ENCODE data around the gene ILF3.
"Not testable (repeated sequence)": the region's sequence is repeated elsewhere in the genome, so short reads cannot be mapped to it uniquely, and the experiment has no call there.

The ILF3 gene

GRCh38 chr19:10642473-10643171 lies 11.5 kb upstream of the ILF3 start:
- in situ Hi-C loops (cut with HindIII; ENCODE audit: low sequenced_read_pairs): no loop called here

GRCh38 chr19:10643172-10643967 lies 10.8 kb upstream of the ILF3 start:
- in situ Hi-C loops (cut with HindIII; ENCODE audit: low sequenced_read_pairs): no loop called here

GRCh38 chr19:10643968-10644259 lies 10.2 kb upstream of the ILF3 start:
- in situ Hi-C loops (cut with HindIII; ENCODE audit: low sequenced_read_pairs): no loop called here

- in situ Hi-C loops (cut with HindIII; ENCODE audit: low sequenced_read_pairs): loop anchor here (5.0 kb wide), 2 partner anchors 67 to 132 kb away; no protein-coding TSS in a partner anchor
Observed at GRCh38 chr19:10644260-10645007, 9.7 kb upstream of the ILF3 start.

- in situ Hi-C loops (cut with HindIII; ENCODE audit: low sequenced_read_pairs): loop anchor here (5.0 kb wide), 2 partner anchors 69 to 134 kb away; no protein-coding TSS in a partner anchor
Observed at GRCh38 chr19:10646456-10647159, 7.5 kb upstream of the ILF3 start.

- in situ Hi-C loops (cut with HindIII; ENCODE audit: low sequenced_read_pairs): loop anchor here (5.0 kb wide), 2 partner anchors 71 to 136 kb away; no protein-coding TSS in a partner anchor
Observed at GRCh38 chr19:10648360-10648759, 5.8 kb upstream of the ILF3 start.

- in situ Hi-C loops (cut with HindIII; ENCODE audit: low sequenced_read_pairs): no loop called here
Observed at GRCh38 chr19:10651851-10652250, 2.3 kb upstream of the ILF3 start.

GRCh38 chr19:10653482-10653731 lies 739 bp upstream of the ILF3 start:
- in situ Hi-C loops (cut with HindIII; ENCODE audit: low sequenced_read_pairs): no loop called here

- in situ Hi-C loops (cut with HindIII; ENCODE audit: low sequenced_read_pairs): no loop called here
Observed at GRCh38 chr19:10654610-10655456, 687 bp downstream of the ILF3 start.

- in situ Hi-C loops (cut with HindIII; ENCODE audit: low sequenced_read_pairs): no loop called here
Observed at GRCh38 chr19:10655457-10656312, 1.5 kb downstream of the ILF3 start.

GRCh38 chr19:10660346-10660745 lies 6.2 kb downstream of the ILF3 start:
- in situ Hi-C loops (cut with HindIII; ENCODE audit: low sequenced_read_pairs): no loop called here

GRCh38 chr19:10661946-10662345 lies 7.8 kb downstream of the ILF3 start:
- in situ Hi-C loops (cut with HindIII; ENCODE audit: low sequenced_read_pairs): no loop called here

- in situ Hi-C loops (cut with HindIII; ENCODE audit: low sequenced_read_pairs): no loop called here
Observed at GRCh38 chr19:10662384-10663251, 8.5 kb downstream of the ILF3 start.

- in situ Hi-C loops (cut with HindIII; ENCODE audit: low sequenced_read_pairs): not testable (repeated sequence)
Observed at GRCh38 chr19:10663252-10663563, 9.1 kb downstream of the ILF3 start.

- in situ Hi-C loops (cut with HindIII; ENCODE audit: low sequenced_read_pairs): no loop called here
Observed at GRCh38 chr19:10667867-10668266, 13.7 kb downstream of the ILF3 start.

GRCh38 chr19:10669246-10669645 lies 15.1 kb downstream of the ILF3 start:
- in situ Hi-C loops (cut with HindIII; ENCODE audit: low sequenced_read_pairs): no loop called here

- in situ Hi-C loops (cut with HindIII; ENCODE audit: low sequenced_read_pairs): no loop called here
Observed at GRCh38 chr19:10670182-10670581, 16.0 kb downstream of the ILF3 start.

GRCh38 chr19:10670876-10671804 lies 17.0 kb downstream of the ILF3 start:
- in situ Hi-C loops (cut with HindIII; ENCODE audit: low sequenced_read_pairs): no loop called here

Data from endothelial cell of hepatic sinusoid (primary cell).